Caki2 (cell line): ENCODE results near the gene ELF1. TPM values are rescaled to one million over a fixed set of nuclear protein-coding genes. Genes with fewer than 3 reads are reported as not detected.
"Not testable (repeated sequence)": the region's sequence is repeated elsewhere in the genome, so short reads cannot be mapped to it uniquely, and the experiment has no call there.

Source experiments
- DNase-seq: peaks from one replicate; pipeline ENCODE4 v3.0.0-alpha.2; 2015; ENCODE audit warnings: low read depth
- in situ Hi-C: cut with HindIII; loops from 2 replicates; pipeline ENCODE4 v1.10.0; 2016; ENCODE audit warnings: low sequenced_read_pairs, low pct_unique_long_range_greater_than_20kb, mixed read lengths
- total RNA-seq: library from RNA; depleted of rRNA; stranded (reverse); fragments of >200 nt; shearing (Covaris generic); gene quantifications from 2 replicates; pipeline ENCODE4 v1.2.3, GENCODE V29; 2014; ENCODE audit warnings: low replicate concordance

The ELF1 gene
- total RNA-seq, 1 experiment from 2014 or later: 16.6 TPM

DNA sequence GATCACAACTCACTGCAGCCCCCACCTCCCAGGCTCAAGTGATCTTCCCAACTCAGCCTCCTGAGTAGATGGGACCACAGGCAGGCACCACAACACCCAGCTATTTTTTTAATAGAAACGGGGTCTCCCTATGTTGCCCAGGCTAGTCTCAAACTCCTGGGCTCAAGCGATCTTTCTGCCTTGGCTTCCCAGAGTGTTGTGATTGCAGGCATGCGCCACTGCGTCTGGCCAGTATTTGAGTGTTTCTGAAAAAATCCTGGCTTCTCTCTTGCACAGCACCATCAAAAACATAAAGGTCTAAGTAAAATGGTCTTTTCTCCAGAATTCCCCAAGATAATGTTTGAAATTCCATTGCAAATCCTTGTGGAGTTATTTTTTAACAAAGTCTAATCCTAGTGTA, 47.8 kb downstream of the ELF1 start:
- no peak for DNase-seq
- in situ Hi-C loops: no loop called here

DNA sequence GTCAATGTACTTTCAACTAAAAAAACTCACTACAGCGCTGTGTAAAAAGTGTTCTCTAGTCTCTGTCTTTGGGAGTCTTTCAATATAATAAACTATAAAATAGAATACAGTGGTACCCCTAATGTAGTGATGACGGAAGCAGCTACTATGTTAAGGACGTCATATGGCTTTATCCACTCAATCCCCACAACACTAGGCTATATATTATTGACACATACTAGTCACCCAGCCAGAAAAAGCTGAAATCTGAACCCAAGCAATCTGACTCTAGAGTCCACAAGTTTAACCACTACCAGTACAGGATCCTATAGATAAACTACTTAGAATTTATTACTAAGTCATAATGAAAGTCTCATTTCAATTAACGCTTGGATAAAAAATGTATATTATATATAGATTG, 48.3 kb downstream of the ELF1 start:
- DNase-seq: no peak
- in situ Hi-C loops: no loop called here

DNA sequence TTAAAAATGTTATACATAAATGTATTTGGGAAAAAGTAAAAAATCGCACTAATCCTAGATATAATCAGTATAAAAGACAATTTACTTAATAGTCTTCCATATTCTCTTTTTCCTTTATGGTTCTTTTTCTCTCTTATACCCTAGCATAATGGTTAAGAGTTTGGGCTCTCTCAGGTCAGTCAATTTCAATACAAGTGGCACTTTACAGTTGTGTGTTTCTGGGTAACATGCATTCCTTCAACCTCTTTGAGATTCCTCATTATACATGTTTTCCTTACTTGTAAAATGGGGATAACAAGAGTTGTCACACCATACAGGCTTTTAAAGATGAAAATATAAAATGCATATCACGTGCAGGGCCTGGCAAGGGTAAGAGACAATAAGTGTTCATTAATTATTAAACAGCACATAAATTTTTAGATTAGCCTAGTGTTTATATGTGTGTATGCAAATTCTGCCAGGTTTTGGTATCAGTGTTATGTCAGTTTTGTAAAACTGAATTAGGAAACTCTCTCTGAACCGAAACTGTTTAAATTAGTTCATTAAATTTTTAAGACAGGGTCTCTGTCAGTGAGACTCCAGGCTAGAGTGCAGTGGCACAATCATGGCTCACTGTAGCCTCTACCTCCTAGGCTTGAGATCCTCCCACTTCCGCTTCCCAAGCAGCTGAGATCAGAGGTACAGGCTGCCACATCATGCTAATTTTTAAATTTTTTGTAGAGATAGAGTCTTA, 49.8 kb downstream of the ELF1 start:
- no peak for DNase-seq
- in situ Hi-C loops: no loop called here

- in situ Hi-C loops: no loop called here
Observed at GRCh38 chr13:40968416-40969000, 50.6 kb downstream of the ELF1 start.

GRCh38 chr13:40966298-40966697, 52.8 kb downstream of the ELF1 start:
- in situ Hi-C loops: no loop called here
- no peak for DNase-seq

More at GRCh38 chr13:40968416-40969000, 50.6 kb downstream of the ELF1 start:
- no peak for DNase-seq

DNA sequence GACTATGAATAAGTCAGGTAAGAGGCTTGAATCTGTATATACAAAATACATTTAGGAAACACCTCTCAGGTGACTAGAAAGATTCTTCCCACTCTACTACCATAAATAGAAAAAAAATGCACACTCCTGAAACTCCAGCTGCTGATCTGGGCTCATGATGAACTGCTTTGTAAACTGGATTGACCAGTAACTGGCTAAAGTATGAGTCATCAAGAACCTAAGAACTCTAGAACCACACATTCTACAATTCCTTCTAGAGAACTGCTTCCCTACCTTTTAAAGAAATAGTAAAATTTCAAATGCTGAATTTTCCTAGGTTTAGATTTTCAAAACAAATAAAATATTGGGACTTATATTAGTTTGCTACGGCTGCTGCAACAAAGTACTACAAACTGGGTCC, 55.2 kb downstream of the ELF1 start:
- peak; percentile 5 for DNase-seq
- in situ Hi-C loops: no loop called here

- in situ Hi-C loops: no loop called here
- DNase-seq: no peak
Observed at GRCh38 chr13:40961826-40962225, 57.3 kb downstream of the ELF1 start.

DNA sequence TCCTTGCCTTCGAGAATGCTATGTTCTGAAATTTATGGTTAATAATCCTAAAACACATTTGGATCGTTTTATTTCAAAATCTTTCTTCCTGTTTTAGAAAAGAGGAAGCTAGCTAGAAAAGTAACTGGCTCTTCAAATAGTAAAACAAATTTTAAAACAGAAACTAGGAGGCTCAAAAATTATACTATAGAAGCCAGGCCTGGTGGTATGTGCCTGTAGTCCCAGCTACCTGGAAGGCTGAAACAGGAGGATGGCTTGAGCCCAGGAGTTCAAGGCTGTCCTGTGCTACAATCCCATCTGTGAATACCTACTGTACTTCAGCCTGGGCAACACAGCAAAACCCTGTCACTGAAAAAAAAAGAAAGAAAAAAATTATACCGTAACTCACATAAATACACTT, 57.9 kb downstream of the ELF1 start:
- DNase-seq: no peak
- in situ Hi-C loops: no loop called here

GRCh38 chr13:40960716-40961115, 58.4 kb downstream of the ELF1 start:
- DNase-seq: no peak
- in situ Hi-C loops: no loop called here

DNA sequence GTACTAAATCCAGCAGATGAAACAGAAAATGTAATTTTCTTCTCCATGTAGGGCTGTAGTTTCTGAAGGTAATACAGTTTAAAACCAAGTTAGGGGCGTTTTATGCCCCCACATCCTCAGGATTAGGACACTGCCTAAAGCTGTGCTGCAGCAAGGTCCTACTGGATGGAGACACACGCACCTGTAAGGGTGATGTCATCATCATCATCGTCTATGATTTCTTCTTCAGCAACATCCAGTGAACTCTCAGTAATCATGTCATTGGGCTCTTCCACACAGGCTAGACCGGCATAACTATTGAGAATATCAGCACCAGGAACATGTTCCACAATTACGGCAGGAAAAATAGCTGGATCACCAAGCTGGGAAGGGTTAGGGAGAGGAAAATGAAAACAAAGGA, 60.5 kb downstream of the ELF1 start:
- in situ Hi-C loops: no loop called here
- DNase-seq: no peak

DNA sequence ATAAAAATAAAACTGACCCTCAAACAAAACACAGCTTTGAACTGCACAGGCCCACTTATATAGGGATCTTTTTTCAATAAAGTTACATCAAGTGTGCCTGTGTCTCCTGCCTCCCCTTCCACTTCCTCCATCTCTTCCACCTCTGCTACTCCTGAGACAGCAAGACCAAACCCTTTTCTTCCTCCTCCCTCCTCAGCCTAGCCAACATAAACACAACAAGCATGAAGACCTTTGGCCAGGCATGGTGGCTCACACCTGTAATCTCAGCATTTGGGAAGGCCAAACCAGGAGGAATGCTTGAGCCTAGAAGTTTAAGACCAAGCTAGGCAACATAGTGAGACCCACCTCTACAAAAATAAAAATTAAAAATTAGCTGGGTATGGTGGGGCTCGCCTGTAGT, 72.6 kb downstream of the ELF1 start:
- in situ Hi-C loops: no loop called here
- DNase-seq: no peak

DNA sequence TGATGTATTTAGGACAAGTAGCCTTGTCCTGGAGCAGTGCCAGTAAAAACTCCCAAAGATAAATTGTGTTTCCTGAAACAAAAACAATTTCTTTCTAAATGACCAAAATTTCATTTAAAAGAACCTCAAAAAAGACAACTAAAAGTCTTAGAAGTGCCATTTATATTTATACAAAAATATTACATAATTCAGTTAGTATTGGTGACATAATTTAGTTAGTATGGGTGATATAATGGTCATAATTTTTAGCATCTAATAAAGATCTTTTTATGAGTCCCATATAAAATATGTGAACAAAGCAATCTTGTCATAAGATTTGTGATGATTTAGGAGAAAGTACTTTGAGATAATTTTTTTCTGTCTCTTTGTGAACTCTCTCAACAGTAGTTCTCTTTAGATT, 76.0 kb downstream of the ELF1 start:
- no peak for DNase-seq
- in situ Hi-C loops: no loop called here

DNA sequence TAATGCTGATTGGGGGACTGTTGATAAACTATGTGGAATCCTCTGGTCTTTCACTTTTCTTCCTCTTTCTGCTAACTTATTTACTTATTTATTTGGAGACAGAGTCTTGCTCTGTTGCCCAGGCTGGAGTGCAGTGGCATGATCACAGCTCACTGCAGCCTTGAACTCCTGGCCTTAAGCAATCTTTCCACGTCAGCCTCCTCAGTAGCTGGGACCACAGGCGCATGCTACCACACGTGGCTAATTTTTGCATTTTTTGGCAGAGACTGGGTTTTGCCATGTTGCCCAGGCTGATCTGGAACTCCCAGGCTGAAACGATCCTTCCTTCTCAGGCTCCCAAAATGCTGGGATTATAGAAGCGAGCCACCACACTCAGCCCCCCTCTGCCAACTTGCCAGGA, 77.5 kb downstream of the ELF1 start:
- no peak for DNase-seq
- in situ Hi-C loops: no loop called here

DNA sequence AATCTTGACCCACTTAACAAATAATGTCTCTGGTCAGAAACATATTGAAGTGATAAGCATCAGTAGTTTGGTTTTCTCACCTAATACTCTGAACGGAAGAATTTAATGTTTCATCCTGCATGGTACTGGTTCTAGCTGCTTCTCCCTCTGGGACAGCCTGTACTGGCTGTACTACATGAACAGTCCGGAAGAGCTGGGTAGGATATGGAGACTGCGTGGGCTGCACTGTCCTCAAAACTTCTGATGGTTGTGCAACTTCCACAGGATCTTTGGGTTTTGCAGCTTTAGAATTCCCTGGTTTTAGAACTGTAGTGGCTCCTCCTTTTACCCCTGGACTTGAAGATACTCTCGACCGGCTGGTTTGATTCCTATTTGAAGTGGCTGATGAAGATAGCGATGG, 78.3 kb downstream of the ELF1 start:
- DNase-seq: no peak
- in situ Hi-C loops: no loop called here

- no peak for DNase-seq
- in situ Hi-C loops: no loop called here
Observed at GRCh38 chr13:40933508-40934204, 85.5 kb downstream of the ELF1 start.

GRCh38 chr13:40932252-40932651, 86.9 kb downstream of the ELF1 start:
- in situ Hi-C loops: no loop called here
- DNase-seq: no peak

- in situ Hi-C loops: no loop called here
- no peak for DNase-seq
Observed at GRCh38 chr13:40931719-40932118, 87.4 kb downstream of the ELF1 start.

GRCh38 chr13:40929883-40930282, 89.2 kb downstream of the ELF1 start:
- DNase-seq, in situ Hi-C loops: not testable (repeated sequence)

GRCh38 chr13:40928980-40929379, 90.1 kb downstream of the ELF1 start:
- no peak for DNase-seq
- in situ Hi-C loops: no loop called here

DNA sequence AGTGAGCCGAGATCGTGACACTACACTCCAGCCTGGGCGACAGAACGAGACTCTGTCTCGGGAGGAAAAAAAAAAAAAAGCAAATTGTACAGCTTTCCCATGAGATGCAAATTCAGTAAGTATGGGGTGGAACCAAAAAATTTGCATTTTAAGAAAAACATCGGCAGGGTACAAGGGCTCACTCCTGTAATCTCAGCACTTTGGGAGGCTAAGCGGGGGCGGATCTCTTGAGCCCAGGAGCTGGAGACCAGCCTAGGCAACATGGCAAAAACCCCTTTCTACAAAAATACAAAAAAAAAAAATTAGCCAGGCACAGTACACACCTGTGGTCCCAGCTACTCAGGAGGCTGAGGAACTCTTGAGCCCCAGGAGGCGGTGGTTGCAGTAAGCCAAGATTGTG, 91.2 kb downstream of the ELF1 start:
- in situ Hi-C loops: no loop called here
- no peak for DNase-seq
